OCI-LY1 (cell line): ENCODE data around the gene METAP1D.

Source experiments
- H2AFZ ChIP-seq: fragments of 200-600 bp; sonication (generic), shearing (Covaris generic); 2 replicates; pipeline ENCODE4 v1.6.0; 2014; ENCODE audit warnings: antibody characterized with exemption, mild to moderate bottlenecking, low read length
- H3F3A ChIP-seq: fragments of 200-600 bp; sonication (generic), shearing (Covaris generic); 2 replicates; pipeline ENCODE4 v1.6.0; 2014; ENCODE audit warnings: mild to moderate bottlenecking, antibody characterized with exemption, low read length, moderate library complexity; ENCODE audit not compliant: insufficient read depth
- H3K27ac ChIP-seq: fragments of 200-600 bp; sonication (generic); 2 replicates; pipeline ENCODE4 v1.5.1; 2014; ENCODE audit warnings: low read length, mixed run types, mild to moderate bottlenecking, low read depth; ENCODE audit not compliant: poor library complexity, severe bottlenecking
- H3K27me3 ChIP-seq: fragments of 200-600 bp; sonication (generic); 2 replicates; pipeline ENCODE4 v1.6.0; 2014; ENCODE audit warnings: antibody characterized with exemption, mild to moderate bottlenecking, low read length, moderate library complexity; ENCODE audit not compliant: insufficient read depth
- H3K36me3 ChIP-seq: fragments of 200-600 bp; sonication (generic); 2 replicates; pipeline ENCODE4 v1.6.1; 2014; ENCODE audit warnings: mild to moderate bottlenecking, antibody characterized with exemption, low read length, moderate library complexity, mixed read lengths; ENCODE audit not compliant: insufficient read depth
- H3K4me1 ChIP-seq: fragments of 200-600 bp; sonication (generic); 2 replicates; pipeline ENCODE4 v1.5.1; 2014; ENCODE audit warnings: mild to moderate bottlenecking, low read length, moderate library complexity; ENCODE audit not compliant: insufficient read depth, severe bottlenecking
- H3K4me2 ChIP-seq: fragments of 200-600 bp; sonication (generic), shearing (Covaris generic); 2 replicates; pipeline ENCODE4 v1.6.1; 2014; ENCODE audit warnings: low read length
- H3K4me3 ChIP-seq: fragments of 200-600 bp; sonication (generic); 2 replicates; pipeline ENCODE4 v1.5.1; 2014; ENCODE audit warnings: low read length, low read depth, mild to moderate bottlenecking, mixed read lengths; ENCODE audit not compliant: poor library complexity, severe bottlenecking
- H3K79me2 ChIP-seq: fragments of 200-600 bp; shearing (Covaris generic); 2 replicates; pipeline ENCODE4 v1.6.1; 2016; ENCODE audit warnings: mixed run types, low read length, mixed read lengths; ENCODE audit not compliant: insufficient read depth
- H3K9ac ChIP-seq: fragments of 200-600 bp; sonication (generic), shearing (Covaris generic); 2 replicates; pipeline ENCODE4 v1.6.1; 2014; ENCODE audit warnings: mild to moderate bottlenecking, low read length, mixed read lengths
- H3K9me2 ChIP-seq: fragments of 200-600 bp; sonication (generic), shearing (Covaris generic); 2 replicates; pipeline ENCODE4 v1.6.1; 2014; ENCODE audit warnings: low read depth, mild to moderate bottlenecking, low read length, mixed read lengths
- H3K9me3 ChIP-seq: fragments of 200-600 bp; shearing (Covaris generic); 2 replicates; pipeline ENCODE4 v1.6.1; 2014; ENCODE audit warnings: low read length, mixed read lengths
- H4K20me1 ChIP-seq: fragments of 200-600 bp; sonication (generic), shearing (Covaris generic); 2 replicates; pipeline ENCODE4 v1.6.0; 2016; ENCODE audit warnings: mild to moderate bottlenecking, low read length; ENCODE audit not compliant: insufficient read depth
- EZH2 ChIP-seq: fragments of 200-600 bp; sonication (generic), shearing (Covaris generic); IDR thresholded peaks from 2 replicates; pipeline ENCODE4 v1.8.0; 2017; ENCODE audit warnings: borderline replicate concordance, mixed run types, mild to moderate bottlenecking, antibody characterized with exemption, low read length, moderate library complexity, mixed read lengths
- TF ChIP-seq, protein P1 (sequence below): fragments of 200-600 bp; sonication (generic), shearing (Covaris generic); IDR thresholded peaks from 2 replicates; pipeline ENCODE4 v1.5.1; 2017; ENCODE audit warnings: mild to moderate bottlenecking, antibody characterized with exemption, low read length, moderate library complexity, mixed read lengths

Gene METAP1D

DNA sequence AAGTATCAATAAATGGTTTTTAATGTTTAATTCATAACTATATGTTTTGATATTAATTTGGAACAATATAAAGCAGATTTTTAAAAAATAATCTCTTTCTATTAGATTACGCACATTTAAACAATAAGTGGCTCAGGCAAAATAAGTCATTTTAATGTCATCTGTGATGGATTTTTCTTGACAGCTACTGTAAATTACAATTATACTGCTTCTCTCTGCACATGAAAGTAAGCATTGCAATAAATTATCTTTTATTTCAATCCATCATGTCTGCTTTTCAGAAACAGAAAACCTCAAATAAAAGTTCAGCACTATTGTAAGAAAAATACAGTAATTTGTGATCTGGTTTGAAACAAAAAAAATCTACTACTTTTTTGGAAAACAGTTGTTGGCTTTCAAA is 74.5 kb downstream of the METAP1D start:
- H3K4me2 ChIP-seq, result no peak overlapping the region
- H3K4me3 ChIP-seq, result no peak overlapping the region
- no peaks in the 10 kb centered on the region for H3K4me1 ChIP-seq
- H2AFZ ChIP-seq, result no peak overlapping the region
- no peaks in the 10 kb centered on the region for H3K27me3 ChIP-seq
- H3F3A ChIP-seq, result no peaks in the 10 kb centered on the region
- H3K9me2 ChIP-seq, result no peaks in the 10 kb centered on the region
- H3K9ac ChIP-seq, result no peak overlapping the region
- no peaks in the 10 kb centered on the region for H4K20me1 ChIP-seq
- no peak for TF ChIP-seq EZH2
- TF ChIP-seq, protein P1, sequence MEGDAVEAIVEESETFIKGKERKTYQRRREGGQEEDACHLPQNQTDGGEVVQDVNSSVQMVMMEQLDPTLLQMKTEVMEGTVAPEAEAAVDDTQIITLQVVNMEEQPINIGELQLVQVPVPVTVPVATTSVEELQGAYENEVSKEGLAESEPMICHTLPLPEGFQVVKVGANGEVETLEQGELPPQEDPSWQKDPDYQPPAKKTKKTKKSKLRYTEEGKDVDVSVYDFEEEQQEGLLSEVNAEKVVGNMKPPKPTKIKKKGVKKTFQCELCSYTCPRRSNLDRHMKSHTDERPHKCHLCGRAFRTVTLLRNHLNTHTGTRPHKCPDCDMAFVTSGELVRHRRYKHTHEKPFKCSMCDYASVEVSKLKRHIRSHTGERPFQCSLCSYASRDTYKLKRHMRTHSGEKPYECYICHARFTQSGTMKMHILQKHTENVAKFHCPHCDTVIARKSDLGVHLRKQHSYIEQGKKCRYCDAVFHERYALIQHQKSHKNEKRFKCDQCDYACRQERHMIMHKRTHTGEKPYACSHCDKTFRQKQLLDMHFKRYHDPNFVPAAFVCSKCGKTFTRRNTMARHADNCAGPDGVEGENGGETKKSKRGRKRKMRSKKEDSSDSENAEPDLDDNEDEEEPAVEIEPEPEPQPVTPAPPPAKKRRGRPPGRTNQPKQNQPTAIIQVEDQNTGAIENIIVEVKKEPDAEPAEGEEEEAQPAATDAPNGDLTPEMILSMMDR, result no peak
- H3K27ac ChIP-seq, result no peak overlapping the region
- no peaks in the 10 kb centered on the region for H3K79me2 ChIP-seq
- H3K36me3 ChIP-seq, result no peaks in the 10 kb centered on the region
- H3K9me3 ChIP-seq, result no peaks in the 10 kb centered on the region

DNA sequence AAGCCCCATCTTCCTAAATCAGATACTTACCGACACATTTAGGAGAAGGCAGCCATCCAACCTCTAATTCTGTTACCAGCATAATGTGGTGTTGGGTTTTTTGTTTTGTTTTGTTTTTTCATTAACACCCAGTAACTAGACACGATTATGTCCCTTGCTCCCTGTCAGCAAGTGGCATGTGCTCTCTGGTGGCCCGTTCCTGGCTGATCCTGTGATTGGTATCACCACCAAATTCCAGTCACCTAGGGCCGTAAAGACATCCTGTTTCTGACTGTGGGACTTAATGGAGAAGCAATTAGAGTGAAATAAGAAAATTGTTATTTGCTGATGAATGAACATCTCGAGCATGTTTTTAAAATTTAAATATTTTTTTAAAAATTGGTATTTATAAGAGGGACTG is 79.7 kb downstream of the METAP1D start:
- Histone ChIP-seq H3K4me3 (no peak overlapping the region), H3K9me2 (no peaks in the 10 kb centered on the region), H3F3A (no peaks in the 10 kb centered on the region), H3K79me2 (no peaks in the 10 kb centered on the region), H2AFZ (no peak overlapping the region), H3K9ac (no peak overlapping the region), H3K27me3 (no peaks in the 10 kb centered on the region), H4K20me1 (no peaks in the 10 kb centered on the region), H3K9me3 (no peaks in the 10 kb centered on the region), H3K4me2 (no peak overlapping the region), H3K27ac (no peak overlapping the region), H3K4me1 (no peaks in the 10 kb centered on the region), H3K36me3 (no peaks in the 10 kb centered on the region)
- TF ChIP-seq, protein P1, result no peak

DNA sequence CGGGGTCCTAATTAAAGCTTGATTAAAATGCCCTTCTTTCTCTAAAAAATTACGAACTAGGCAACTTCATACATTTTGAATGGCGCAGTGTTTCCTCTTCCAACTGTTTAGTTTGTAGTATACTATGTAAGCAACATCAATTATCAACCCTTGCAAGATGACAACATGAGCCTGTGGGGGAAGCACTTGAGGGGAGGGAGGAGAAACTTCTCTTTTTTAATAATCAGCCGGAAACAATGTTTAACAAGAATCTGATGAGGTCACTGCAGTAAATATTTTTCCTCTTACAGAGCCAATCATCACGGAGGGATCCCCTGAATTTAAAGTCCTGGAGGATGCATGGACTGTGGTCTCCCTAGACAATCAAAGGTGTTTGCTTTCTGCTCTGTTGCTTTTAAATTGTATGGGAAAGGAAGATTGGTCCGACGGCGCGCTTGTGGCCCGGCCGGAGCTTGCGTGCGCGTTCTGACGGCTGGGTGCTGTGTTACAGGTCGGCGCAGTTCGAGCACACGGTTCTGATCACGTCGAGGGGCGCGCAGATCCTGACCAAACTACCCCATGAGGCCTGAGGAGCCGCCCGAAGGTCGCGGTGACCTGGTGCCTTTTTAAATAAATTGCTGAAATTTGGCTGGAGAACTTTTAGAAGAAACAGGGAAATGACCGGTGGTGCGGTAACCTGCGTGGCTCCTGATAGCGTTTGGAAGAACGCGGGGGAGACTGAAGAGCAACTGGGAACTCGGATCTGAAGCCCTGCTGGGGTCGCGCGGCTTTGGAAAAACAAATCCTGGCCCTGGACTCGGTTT is 80.3 kb downstream of the METAP1D start:
- H3K79me2 ChIP-seq, result no peaks in the 10 kb centered on the region
- H3K36me3 ChIP-seq, result no peaks in the 10 kb centered on the region
- no peaks in the 10 kb centered on the region for H3K27me3 ChIP-seq
- H4K20me1 ChIP-seq, result no peaks in the 10 kb centered on the region
- H3K9ac ChIP-seq, result no peak overlapping the region
- TF ChIP-seq, protein P1, result no peak
- no peak for TF ChIP-seq EZH2
- H3K9me2 ChIP-seq, result no peaks in the 10 kb centered on the region
- H3K4me2 ChIP-seq, result no peak overlapping the region
- no peaks in the 10 kb centered on the region for H3K9me3 ChIP-seq
- no peak overlapping the region for H2AFZ ChIP-seq
- no peaks in the 10 kb centered on the region for H3F3A ChIP-seq
- H3K27ac ChIP-seq, result no peak overlapping the region
- no peaks in the 10 kb centered on the region for H3K4me1 ChIP-seq
- H3K4me3 ChIP-seq, result no peak overlapping the region
